GM03348 (cell line): ENCODE results near the gene PLA2G5.

Experiments used
- DNase-seq: peaks from one replicate; pipeline ENCODE4 v3.0.0; 2012; ENCODE audit warnings: low spot score

Gene PLA2G5

GRCh38 chr1:20068722-20069121, 1.3 kb upstream of the PLA2G5 start:
- DNase-seq: no peak

GRCh38 chr1:20070357-20070756, 363 bp downstream of the PLA2G5 start:
- DNase-seq: no peak

DNA sequence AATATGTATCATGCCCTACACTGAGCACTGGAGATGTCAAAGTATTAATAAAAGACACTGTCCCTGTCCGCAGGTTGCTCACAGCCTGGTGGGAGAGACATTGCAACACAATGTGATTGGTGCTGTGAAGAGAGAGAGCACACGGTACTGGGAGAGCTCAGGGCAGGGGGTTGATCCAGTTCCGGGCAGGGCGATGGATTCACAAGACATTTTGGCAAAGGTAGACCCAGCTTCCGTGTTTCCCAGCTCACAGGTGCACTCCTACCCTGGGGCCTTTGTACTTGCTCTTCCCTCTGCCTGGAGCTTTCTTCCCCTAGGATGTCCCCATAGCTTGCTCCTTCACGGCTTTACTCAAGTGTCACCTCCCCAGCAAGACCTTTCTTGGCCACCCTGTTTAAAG, 1.4 kb downstream of the PLA2G5 start:
- DNase-seq: no peak

- DNase-seq: no peak
Observed at GRCh38 chr1:20072771-20073170, 2.8 kb downstream of the PLA2G5 start.

GRCh38 chr1:20073256-20073655, 3.3 kb downstream of the PLA2G5 start:
- DNase-seq: no peak

DNA sequence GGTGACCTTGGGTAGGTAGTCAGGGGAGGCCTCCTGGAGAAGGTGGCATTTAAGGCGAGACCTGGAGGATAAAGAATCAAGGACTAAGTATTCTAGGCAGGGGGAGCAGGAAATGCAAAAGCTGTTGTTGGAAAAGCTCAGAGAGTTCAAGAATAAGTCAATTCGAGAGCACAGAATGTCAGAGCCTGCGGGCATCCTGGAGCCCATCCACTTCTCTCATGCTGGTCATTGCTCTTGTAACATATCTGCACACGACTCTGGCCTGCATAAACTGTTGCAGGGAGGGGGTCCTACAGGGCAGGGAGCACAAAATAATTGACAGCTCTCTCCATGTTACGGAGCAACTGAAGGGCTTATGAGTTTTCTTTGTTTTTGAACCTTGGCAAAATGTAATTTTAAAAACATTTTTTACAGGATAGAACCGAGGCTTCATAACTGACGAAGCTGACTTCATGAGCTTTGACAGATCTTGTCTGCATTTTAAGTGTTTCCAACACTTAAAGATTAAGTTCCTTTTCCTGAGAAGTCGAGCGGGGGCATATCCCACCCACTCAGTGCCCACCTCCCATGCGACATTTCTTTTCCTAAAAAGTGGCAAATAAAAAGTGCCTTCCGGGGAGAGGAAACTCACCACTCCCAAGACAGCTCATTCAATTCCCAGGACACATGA, 4.2 kb downstream of the PLA2G5 start:
- DNase-seq: peak; percentile 22

- peak; percentile 86 for DNase-seq
Observed at GRCh38 chr1:20074725-20075171, 4.8 kb downstream of the PLA2G5 start.

DNA sequence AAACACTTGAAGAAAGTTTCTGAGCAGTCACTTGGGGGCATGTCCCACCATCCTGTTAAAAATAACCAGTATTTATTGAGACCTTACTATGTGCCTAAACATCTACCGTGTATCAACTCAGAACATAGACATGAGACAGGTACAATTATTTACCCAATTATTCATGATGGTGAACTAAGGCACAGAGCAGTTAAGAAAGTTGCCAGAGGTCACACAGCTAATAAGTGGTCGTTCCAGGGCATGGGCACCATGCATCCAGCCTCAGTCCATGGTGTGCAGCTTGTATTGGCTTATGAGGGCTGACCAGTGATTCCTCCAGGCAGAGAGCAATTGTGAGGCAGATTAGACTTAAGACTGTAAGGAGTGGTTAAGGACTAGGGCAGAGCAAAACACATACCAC, 5.4 kb downstream of the PLA2G5 start:
- no peak for DNase-seq

- DNase-seq: no peak
Observed at GRCh38 chr1:20076223-20076622, 6.2 kb downstream of the PLA2G5 start.

GRCh38 chr1:20076710-20077461, 6.9 kb downstream of the PLA2G5 start:
- no peak for DNase-seq

GRCh38 chr1:20078171-20078651, 8.2 kb downstream of the PLA2G5 start:
- DNase-seq: no peak

DNA sequence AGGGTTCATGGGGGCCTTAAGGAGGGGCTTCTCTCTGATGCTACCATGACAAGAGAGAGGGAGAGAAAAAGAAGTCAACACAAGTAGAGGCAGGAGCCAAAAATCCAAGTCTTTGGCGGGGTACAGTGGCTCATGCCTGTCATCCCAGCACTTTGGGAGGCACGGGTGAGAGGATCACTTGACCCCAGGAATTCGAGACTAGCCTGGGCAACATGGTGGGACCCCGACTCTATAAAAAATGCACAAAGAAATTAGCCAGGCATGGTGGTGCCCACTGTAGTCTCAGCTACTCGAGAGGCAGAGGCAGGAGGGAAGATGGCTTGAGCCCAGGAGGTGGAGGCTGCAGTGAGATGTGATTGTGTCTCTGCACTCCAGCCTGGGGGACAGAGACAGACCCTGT, 8.7 kb downstream of the PLA2G5 start:
- DNase-seq: no peak

- no peak for DNase-seq
Observed at GRCh38 chr1:20079661-20080305, 9.8 kb downstream of the PLA2G5 start.

- no peak for DNase-seq
Observed at GRCh38 chr1:20080441-20081352, 10.7 kb downstream of the PLA2G5 start.

DNA sequence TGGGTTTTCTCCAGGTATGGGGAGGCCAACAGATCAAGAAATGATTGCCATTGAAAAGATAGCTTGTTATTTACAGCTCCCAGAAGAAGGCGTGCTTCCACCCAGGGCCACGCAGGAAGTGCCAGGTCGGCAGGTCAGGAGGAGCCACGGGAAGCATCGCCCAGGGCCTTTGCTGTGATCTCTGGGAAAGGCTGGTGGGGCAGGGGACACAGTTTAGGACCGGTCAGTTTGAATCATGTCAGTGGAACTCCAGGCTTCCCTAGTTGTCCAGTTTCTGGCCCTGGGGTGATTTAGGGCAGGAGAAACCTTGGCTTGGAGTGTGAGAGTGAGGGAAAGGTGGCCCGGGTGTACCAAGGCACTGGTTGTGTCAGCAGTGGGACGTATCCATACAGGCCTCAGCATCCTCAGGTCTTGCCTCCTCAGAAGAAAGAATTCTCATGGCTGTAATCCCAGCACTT, 11.4 kb downstream of the PLA2G5 start:
- DNase-seq: no peak

DNA sequence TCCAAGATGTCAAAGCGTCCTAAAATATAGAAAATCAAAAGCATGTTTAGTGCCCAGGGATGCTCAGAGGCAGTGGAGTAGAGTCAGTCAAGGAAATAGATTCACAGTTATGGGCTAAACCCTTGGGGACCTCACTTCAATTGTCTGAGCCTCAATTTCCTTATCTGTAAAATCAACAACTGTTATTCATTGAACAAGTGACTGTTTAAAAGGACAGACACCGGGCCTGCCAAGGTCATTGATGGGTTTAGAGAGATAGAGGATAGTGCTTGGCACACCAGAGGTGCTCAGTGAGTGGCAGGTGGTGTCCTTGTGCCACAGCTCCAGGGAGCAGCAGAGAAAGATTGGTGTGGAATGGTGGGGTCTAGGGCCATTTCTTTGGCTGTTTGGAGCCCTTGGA, 12.8 kb downstream of the PLA2G5 start:
- DNase-seq: no peak

- DNase-seq: no peak
Observed at GRCh38 chr1:20083178-20083944, 13.4 kb downstream of the PLA2G5 start.

- DNase-seq: no peak
Observed at GRCh38 chr1:20086800-20087199, 16.8 kb downstream of the PLA2G5 start.

- DNase-seq: no peak
Observed at GRCh38 chr1:20087668-20088067, 17.7 kb downstream of the PLA2G5 start.

- DNase-seq: no peak
Observed at GRCh38 chr1:20089328-20090077, 19.5 kb downstream of the PLA2G5 start.
